Prostate gland (tissue), 2 donors: ENCODE results near the gene RTCA. TPM values are rescaled to one million over a fixed set of nuclear protein-coding genes. Genes with fewer than 3 reads are reported as not detected.

ENCODE experiments used
- DNase-seq: peaks from one replicate; pipeline ENCODE4 v3.0.0-alpha.2; 2019; ENCODE audit warnings: low spot score
- H3K27ac ChIP-seq, 2 donors: fragments of 200-600 bp; sonication (generic); 2 replicates each; pipeline ENCODE4 v1.5.1; 2017 to 2019
- H3K27me3 ChIP-seq: fragments of 200-600 bp; sonication (generic); replicated peaks from 2 replicates; pipeline ENCODE4 v1.5.1; 2019; ENCODE audit not compliant: insufficient read depth
- H3K36me3 ChIP-seq, 2 donors: fragments of 200-600 bp; sonication (generic); 1 replicate in 1 of 2; 2 replicates in 1 of 2; pipeline versions ENCODE4 v1.5.1 to v1.8.1; 2017 to 2019
- H3K4me1 ChIP-seq: fragments of 200-600 bp; sonication (generic); replicated peaks from 2 replicates; pipeline ENCODE4 v1.5.1; 2019
- H3K4me3 ChIP-seq, 2 donors: fragments of 200-600 bp; sonication (generic); 2 replicates each; pipeline ENCODE4 v1.5.1; 2017 to 2019
- H3K9me3 ChIP-seq: fragments of 200-600 bp; sonication (generic); 2 replicates; pipeline ENCODE4 v1.5.1; 2017
- POLR2A ChIP-seq: fragments of 450-650 bp; IDR thresholded peaks from one replicate; pipeline ENCODE4 v1.6.1; 2016; ENCODE audit warnings: antibody characterized with exemption, mild to moderate bottlenecking
- POLR2AphosphoS5 ChIP-seq: sonication (generic); formaldehyde crosslinking; IDR thresholded peaks from one replicate; pipeline ENCODE4 v1.6.1; 2017; ENCODE audit warnings: antibody characterized with exemption
- WGBS: methylation state at CpG from one replicate; pipeline ENCODE4 v1.1.5; 2018; 5-methylcytosine and 5-hydroxymethylcytosine counted together
- intact Hi-C: fragments of 100-400 bp; cut with DNase I; formaldehyde crosslinking; loops from one replicate; pipeline ENCODE4 v1.14.2; 2022
- total RNA-seq, 2 donors: library from RNA; depleted of rRNA; stranded (reverse); fragments of >200 nt; gene quantifications; one replicate each; pipeline ENCODE4 v1.1.0, GENCODE V29; 2016
- TF ChIP-seq, protein P1 (sequence below), 4 experiments: fragments of 200-600 bp in 2 of 4; fragments of 450-650 bp in 2 of 4; sonication (generic) in 2 of 4; IDR thresholded peaks; 1 replicate in 3 of 4; 2 replicates in 1 of 4; pipeline ENCODE4 v1.5.1; 2016 to 2019; ENCODE audit warnings: antibody characterized with exemption in 4 of 4, mild to moderate bottlenecking in 2 of 4, moderate library complexity in 2 of 4

RTCA gene
- total RNA-seq, 2 donors from 2014 or later: 19.8 to 22.4 TPM

DNA sequence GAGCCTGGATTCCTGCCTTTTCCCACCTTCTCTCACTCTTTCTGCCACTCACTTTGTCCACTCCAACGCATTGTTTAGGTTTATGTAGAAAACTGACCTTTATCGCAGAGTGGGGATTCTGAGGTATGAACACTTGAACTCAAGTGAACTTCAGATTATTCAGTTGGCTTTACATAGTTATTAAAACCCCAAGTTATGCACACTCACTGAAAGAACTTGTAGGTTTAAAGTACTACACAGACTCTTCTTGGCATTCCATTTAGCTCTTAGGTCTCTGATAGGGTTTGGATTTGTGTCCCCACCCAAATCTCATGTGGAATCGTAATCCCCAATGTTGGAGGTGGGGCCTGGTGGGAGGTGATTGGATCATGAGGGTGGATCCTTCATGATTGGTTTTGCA, 39.9 kb downstream of the RTCA start:
- intact Hi-C loops: no loop called here
- Histone ChIP-seq H3K4me1 (no peaks in the 10 kb centered on the region), H3K27me3 (no peaks in the 10 kb centered on the region), H3K4me3 (no peak overlapping the region), H3K9me3 (no peaks in the 10 kb centered on the region), H3K27ac (no peak overlapping the region), H3K36me3 (no peaks in the 10 kb centered on the region)
- WGBS: 94% methylated on average over 3 of the region's 3 CpGs
- no peak for TF ChIP-seq POLR2A
- TF ChIP-seq POLR2AphosphoS5: no peak
- TF ChIP-seq, protein P1, sequence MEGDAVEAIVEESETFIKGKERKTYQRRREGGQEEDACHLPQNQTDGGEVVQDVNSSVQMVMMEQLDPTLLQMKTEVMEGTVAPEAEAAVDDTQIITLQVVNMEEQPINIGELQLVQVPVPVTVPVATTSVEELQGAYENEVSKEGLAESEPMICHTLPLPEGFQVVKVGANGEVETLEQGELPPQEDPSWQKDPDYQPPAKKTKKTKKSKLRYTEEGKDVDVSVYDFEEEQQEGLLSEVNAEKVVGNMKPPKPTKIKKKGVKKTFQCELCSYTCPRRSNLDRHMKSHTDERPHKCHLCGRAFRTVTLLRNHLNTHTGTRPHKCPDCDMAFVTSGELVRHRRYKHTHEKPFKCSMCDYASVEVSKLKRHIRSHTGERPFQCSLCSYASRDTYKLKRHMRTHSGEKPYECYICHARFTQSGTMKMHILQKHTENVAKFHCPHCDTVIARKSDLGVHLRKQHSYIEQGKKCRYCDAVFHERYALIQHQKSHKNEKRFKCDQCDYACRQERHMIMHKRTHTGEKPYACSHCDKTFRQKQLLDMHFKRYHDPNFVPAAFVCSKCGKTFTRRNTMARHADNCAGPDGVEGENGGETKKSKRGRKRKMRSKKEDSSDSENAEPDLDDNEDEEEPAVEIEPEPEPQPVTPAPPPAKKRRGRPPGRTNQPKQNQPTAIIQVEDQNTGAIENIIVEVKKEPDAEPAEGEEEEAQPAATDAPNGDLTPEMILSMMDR (IDR thresholded peaks at IDR 0.05): no peak
- DNase-seq: no peak

DNA sequence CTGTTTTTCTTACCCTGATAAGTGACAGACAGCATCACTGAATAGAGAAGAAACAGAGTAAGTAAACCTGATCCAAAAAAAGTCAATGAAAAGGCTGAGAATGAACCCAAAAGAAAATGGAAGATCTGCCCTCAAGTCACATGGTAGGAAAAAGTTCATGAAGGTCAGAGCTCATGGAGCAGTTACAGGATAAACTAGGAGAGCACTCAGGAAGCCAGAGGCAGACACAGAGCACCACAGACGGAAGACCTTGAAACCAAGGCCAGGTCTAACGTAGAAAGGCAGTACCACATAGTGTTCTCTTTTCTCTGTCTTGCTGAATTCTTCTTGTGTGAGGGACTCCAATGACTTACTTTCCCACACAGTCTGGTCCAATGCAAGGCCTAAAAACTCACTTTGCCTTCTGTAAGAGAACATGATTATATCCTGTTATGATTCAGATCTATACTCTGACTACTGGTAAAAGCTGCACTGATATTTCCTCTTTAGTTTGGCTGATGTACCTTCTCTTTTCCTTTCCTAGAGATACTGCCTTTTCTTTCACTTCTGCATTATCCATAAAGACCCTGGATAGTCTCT, 40.8 kb downstream of the RTCA start:
- TF ChIP-seq, protein P1 (IDR thresholded peaks at IDR 0.05): no peak
- no peak for TF ChIP-seq POLR2A
- TF ChIP-seq POLR2AphosphoS5: no peak
- Histone ChIP-seq H3K36me3 (no peaks in the 10 kb centered on the region), H3K9me3 (no peaks in the 10 kb centered on the region), H3K27ac (no peak overlapping the region), H3K4me3 (no peak overlapping the region), H3K4me1 (no peaks in the 10 kb centered on the region), H3K27me3 (no peaks in the 10 kb centered on the region)
- WGBS: 94% methylated on average over 2 of the region's 2 CpGs
- no peak for DNase-seq
- intact Hi-C loops: no loop called here

DNA sequence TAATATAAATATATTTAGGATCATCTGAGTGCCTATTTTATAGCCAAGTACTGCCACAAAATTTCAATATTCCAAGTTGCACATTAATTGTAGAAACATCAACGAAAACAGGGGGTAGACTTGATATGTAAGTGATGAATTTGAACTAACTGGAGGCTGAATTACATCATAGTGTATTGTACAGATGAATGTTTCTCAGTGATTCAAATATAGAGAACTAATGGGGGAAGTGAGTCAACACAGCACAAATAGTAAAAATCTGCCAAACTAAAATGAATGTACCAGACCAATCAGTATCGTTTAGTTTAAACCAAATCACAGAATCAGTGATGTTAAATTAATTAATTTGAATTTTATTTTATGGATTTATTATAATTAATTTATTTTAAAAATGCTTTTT, 42.8 kb downstream of the RTCA start:
- Histone ChIP-seq H3K4me1 (no peaks in the 10 kb centered on the region), H3K4me3 (no peak overlapping the region), H3K9me3 (no peaks in the 10 kb centered on the region), H3K27me3 (no peaks in the 10 kb centered on the region), H3K36me3 (no peaks in the 10 kb centered on the region), H3K27ac (no peak overlapping the region)
- 81% methylated on average over 2 of the region's 2 CpGs for WGBS
- intact Hi-C loops: no loop called here
- no peak for DNase-seq
- TF ChIP-seq POLR2AphosphoS5 (no peak), POLR2A (no peak)
- TF ChIP-seq, protein P1 (IDR thresholded peaks at IDR 0.05): no peak

DNA sequence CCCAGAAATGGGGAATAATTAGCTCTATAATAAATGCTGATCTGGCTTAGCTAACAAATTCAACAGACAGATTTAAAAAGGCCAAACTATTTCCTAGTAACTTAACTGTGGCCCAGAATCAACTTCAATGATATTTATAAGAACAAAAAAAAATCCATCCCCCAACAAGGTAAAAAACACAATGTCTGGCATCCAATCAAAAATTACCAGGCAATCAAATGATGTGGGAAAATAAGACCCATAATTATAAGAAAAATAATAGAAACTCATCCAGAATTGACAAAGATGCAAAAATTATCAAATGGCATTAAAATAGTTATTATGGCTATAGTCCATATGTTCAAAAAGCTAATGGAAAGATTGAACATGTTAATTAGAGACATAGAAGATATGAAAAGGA, 43.8 kb downstream of the RTCA start:
- intact Hi-C loops: no loop called here
- no peaks in the 10 kb centered on the region for H3K4me1 ChIP-seq
- H3K36me3 ChIP-seq: no peaks in the 10 kb centered on the region
- H3K27ac ChIP-seq: no peak overlapping the region
- no peak for TF ChIP-seq POLR2A
- TF ChIP-seq POLR2AphosphoS5: no peak
- no peak overlapping the region for H3K4me3 ChIP-seq
- H3K9me3 ChIP-seq: no peaks in the 10 kb centered on the region
- DNase-seq: no peak
- no peaks in the 10 kb centered on the region for H3K27me3 ChIP-seq

DNA sequence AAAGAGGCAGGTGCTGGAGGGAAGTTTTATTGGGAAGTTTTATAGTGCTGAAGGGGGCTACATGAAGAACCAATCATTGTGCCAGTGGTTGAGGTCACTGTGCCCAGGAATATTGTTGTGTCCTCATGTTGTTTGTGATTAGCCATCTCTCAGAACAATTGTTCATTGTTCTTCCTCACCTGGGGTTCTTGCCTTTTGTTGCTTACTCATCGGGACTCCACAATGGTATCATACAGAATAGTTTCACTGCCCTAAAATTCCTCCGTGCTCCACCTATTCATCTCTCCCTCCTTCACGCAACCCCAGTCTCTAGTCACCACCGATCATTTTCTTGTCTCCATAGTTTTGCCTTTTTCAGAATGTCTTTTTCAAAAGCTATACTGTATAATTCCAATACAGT, 47.4 kb downstream of the RTCA start:
- Histone ChIP-seq H3K27me3 (no peaks in the 10 kb centered on the region), H3K36me3 (no peaks in the 10 kb centered on the region), H3K9me3 (no peaks in the 10 kb centered on the region), H3K4me3 (no peak overlapping the region), H3K4me1 (no peaks in the 10 kb centered on the region), H3K27ac (no peak overlapping the region)
- intact Hi-C loops: no loop called here
- 31% methylated on average over 4 of the region's 4 CpGs for WGBS
- DNase-seq: no peak
- TF ChIP-seq POLR2AphosphoS5 (no peak), POLR2A (no peak)
- TF ChIP-seq, protein P1 (IDR thresholded peaks at IDR 0.05): no peak
